ENCODE measurements around the gene MTMR2. TPM values are rescaled to one million over a fixed set of nuclear protein-coding genes. Genes with fewer than 3 reads are reported as not detected.

The MTMR2 gene
- polyA plus RNA-seq, 1 experiment, result 43.3 TPM

DNA sequence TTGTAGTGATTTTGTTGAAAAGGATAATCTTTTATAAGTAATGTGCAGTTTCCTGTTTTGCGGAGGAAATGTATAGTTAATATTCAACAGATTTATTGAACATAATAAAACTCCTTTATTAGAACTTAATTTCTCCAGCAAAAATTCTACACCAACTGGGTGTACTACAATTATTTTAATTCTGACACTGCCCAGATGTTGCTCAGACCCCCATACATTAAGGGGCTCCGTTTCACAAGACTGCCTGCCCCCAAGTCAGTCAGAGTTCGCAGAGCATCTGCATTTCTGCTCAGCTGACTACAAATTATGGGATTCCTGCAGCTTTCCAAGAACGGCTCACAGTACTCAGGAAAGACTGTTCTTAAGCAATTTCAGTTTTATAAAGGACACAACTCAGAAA, 127.4 kb downstream of the MTMR2 start:
- CTCF ChIA-PET, result interaction anchor here (2.0 kb wide), 1 partner anchor 597 kb away, joined by 4 read pairs; no protein-coding TSS in a partner anchor
- Histone ChIP-seq H3K27me3 (ENCODE audit: control insufficient read depth, insufficient read depth, low read length) (no peaks in the 10 kb centered on the region), H3K27ac (ENCODE audit: low read depth, low read length) (no peak overlapping the region), H3K9me3 (ENCODE audit: control insufficient read depth, insufficient read depth, low read length) (no peaks in the 10 kb centered on the region), H3K4me3 (ENCODE audit: low read depth, low read length) (no peak overlapping the region)
- no peak for DNase-seq (ENCODE audit: low read depth, low spot score)
- POLR2A ChIA-PET, result no interaction called here
- TF ChIP-seq, protein P1, sequence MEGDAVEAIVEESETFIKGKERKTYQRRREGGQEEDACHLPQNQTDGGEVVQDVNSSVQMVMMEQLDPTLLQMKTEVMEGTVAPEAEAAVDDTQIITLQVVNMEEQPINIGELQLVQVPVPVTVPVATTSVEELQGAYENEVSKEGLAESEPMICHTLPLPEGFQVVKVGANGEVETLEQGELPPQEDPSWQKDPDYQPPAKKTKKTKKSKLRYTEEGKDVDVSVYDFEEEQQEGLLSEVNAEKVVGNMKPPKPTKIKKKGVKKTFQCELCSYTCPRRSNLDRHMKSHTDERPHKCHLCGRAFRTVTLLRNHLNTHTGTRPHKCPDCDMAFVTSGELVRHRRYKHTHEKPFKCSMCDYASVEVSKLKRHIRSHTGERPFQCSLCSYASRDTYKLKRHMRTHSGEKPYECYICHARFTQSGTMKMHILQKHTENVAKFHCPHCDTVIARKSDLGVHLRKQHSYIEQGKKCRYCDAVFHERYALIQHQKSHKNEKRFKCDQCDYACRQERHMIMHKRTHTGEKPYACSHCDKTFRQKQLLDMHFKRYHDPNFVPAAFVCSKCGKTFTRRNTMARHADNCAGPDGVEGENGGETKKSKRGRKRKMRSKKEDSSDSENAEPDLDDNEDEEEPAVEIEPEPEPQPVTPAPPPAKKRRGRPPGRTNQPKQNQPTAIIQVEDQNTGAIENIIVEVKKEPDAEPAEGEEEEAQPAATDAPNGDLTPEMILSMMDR (IDR thresholded peaks at IDR 0.05; ENCODE audit: low read depth, low read length), result no peak

DNA sequence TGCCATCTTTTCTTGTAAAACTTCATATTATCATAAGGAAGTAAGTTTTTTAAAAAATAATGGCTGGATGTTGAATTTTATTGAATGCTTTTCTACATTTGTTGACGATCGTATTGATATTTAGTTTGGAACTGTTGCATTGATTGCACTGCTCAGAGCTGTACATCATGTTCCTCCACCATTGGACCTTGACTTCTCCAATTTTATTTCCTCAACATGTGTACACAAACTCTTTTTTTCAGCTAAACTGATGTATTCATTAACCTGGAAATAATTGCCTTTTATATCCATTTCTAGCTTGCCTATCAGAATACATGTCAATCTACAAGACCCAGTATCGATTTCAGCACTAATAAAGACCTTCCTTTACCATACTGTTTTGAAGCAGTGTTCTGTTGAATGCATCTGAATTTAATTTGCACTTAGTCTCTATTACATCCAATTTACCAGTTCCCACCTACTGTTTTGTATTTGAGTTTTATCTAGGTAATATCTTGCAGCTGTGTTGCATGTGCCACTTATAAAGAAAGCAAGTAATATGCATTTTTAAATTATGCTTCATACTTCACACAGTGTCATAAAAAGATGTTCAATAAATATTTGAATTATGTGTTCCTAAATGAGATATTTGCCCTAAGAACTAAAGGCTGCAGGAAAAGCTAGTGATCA, 128.1 kb downstream of the MTMR2 start:
- Histone ChIP-seq H3K27ac (ENCODE audit: low read depth, low read length) (no peak overlapping the region), H3K9me3 (ENCODE audit: control insufficient read depth, insufficient read depth, low read length) (no peaks in the 10 kb centered on the region), H3K27me3 (ENCODE audit: control insufficient read depth, insufficient read depth, low read length) (no peaks in the 10 kb centered on the region), H3K4me3 (ENCODE audit: low read depth, low read length) (no peak overlapping the region)
- ChIA-PET CTCF (interaction anchor here (1.0 to 2.0 kb wide), 2 partner anchors 90 to 598 kb away, joined by 3 to 4 read pairs; no protein-coding TSS in a partner anchor), POLR2A (no interaction called here)
- DNase-seq (ENCODE audit: low read depth, low spot score), result no peak
- TF ChIP-seq, protein P1 (IDR thresholded peaks at IDR 0.05; ENCODE audit: low read depth, low read length), result no peak

DNA sequence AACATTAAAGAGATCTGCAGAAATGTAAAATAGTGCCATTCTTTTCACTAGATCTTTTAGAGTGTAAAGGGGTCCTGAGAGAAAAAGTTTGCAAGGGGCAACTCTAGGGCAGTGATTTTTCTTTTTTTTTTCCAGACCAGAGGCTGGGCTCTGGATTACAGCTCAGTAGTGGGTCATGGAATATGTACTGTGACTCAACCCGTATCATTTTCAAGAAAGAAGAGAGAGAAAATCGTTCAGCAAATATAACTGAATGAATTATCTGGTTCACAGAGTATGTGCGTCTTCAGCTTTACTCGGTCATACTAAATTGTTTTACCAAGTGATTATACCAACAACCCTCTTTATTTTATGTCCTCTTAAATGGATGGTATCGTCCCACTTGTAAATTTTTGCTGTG, 129.8 kb downstream of the MTMR2 start:
- H3K9me3 ChIP-seq (ENCODE audit: control insufficient read depth, insufficient read depth, low read length), result peaks cover 2% of the 10 kb centered on the region; the same call in 1 of the 2 replicates
- ChIA-PET CTCF (no interaction called here), POLR2A (no interaction called here)
- no peaks in the 10 kb centered on the region for H3K27me3 ChIP-seq (ENCODE audit: control insufficient read depth, insufficient read depth, low read length)
- TF ChIP-seq, protein P1 (IDR thresholded peaks at IDR 0.05; ENCODE audit: low read depth, low read length), result no peak
- H3K27ac ChIP-seq (ENCODE audit: low read depth, low read length), result no peak overlapping the region
- no peak for DNase-seq (ENCODE audit: low read depth, low spot score)
- H3K4me3 ChIP-seq (ENCODE audit: low read depth, low read length), result no peak overlapping the region

DNA sequence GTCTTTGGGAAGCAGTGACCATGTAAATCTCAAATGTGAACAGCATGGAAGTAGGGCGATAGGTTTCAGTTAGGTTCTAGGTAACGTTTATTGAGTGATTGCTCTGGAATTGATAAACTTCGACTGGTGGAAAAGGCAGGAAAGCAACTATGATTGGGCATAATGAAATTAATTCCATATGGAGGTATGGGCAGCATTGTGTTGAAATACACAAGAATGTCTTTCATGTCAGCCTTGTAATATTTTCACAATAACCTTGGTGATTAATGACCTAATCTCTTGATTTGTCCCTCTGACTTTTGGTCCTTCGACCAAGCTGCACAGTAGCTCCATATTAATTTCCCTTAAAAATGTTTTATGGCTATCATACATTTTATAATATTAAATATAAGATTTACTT, 130.8 kb downstream of the MTMR2 start:
- no peak for DNase-seq (ENCODE audit: low read depth, low spot score)
- ChIA-PET POLR2A (no interaction called here), CTCF (interaction anchor here (0.9 to 1.5 kb wide), 2 partner anchors 549 to 601 kb away, joined by 3 read pairs; no protein-coding TSS in a partner anchor)
- H3K27me3 ChIP-seq (ENCODE audit: control insufficient read depth, insufficient read depth, low read length), result no peaks in the 10 kb centered on the region
- TF ChIP-seq, protein P1 (IDR thresholded peaks at IDR 0.05; ENCODE audit: low read depth, low read length), result no peak
- peaks cover 3% of the 10 kb centered on the region; the same call in 1 of the 2 replicates for H3K9me3 ChIP-seq (ENCODE audit: control insufficient read depth, insufficient read depth, low read length)
- no peak overlapping the region for H3K4me3 ChIP-seq (ENCODE audit: low read depth, low read length)
- H3K27ac ChIP-seq (ENCODE audit: low read depth, low read length), result no peak overlapping the region

DNA sequence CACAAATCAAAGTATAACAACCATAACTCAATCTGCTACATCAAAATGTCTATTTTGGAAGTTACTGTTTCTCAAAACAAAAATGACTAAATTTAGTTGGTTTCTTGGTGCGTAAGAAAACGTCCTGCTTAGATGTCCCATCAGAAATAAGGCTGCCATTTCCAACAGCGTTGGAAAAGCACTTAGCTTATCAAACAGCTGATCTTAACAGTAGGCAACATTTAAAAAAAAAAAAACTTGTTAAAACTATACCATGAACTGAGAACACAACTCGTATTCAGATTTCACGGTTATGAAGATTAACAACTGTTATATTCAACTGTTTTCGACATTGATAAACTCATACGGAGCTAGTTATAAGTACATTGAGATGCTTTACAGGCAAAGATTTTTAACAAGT, 131.2 kb downstream of the MTMR2 start:
- Histone ChIP-seq H3K27me3 (ENCODE audit: control insufficient read depth, insufficient read depth, low read length) (no peaks in the 10 kb centered on the region), H3K4me3 (ENCODE audit: low read depth, low read length) (no peak overlapping the region), H3K9me3 (ENCODE audit: control insufficient read depth, insufficient read depth, low read length) (peaks cover 3% of the 10 kb centered on the region; the same call in 1 of the 2 replicates), H3K27ac (ENCODE audit: low read depth, low read length) (no peak overlapping the region)
- CTCF ChIA-PET, result interaction anchor here (0.9 to 1.5 kb wide), 2 partner anchors 549 to 601 kb away, joined by 3 read pairs; no protein-coding TSS in a partner anchor
- POLR2A ChIA-PET, result no interaction called here
- TF ChIP-seq, protein P1 (IDR thresholded peaks at IDR 0.05; ENCODE audit: low read depth, low read length), result no peak
- DNase-seq (ENCODE audit: low read depth, low spot score), result no peak

Measured in AG04450 (cell line).